ENCODE measurements around the gene MAJIN. TPM values are rescaled to one million over a fixed set of nuclear protein-coding genes. Genes with fewer than 3 reads are reported as not detected.

The MAJIN gene
- total RNA-seq, 2 donors from 2014 or later = not detected

DNA sequence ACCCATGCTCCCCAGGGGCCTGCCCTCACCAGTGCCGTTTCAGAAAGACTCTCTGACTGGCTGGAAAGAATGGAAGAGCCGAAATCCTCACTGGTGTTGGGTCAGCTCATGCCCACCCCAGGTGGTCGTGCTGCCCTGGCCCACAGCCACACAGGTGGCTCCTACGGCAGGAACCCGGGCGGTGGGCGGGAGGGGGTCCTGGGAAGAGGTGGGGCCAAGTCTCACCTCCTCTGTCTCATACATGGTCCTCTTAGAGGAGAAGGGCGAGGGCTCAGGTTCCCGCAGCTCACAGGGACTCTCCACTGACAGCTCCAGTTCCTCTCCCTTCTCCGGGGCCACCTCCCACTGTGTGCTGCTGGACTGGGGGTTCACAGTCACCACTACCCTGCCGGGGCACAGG is 63.1 kb downstream of the MAJIN start:
- TF ChIP-seq, protein P1, sequence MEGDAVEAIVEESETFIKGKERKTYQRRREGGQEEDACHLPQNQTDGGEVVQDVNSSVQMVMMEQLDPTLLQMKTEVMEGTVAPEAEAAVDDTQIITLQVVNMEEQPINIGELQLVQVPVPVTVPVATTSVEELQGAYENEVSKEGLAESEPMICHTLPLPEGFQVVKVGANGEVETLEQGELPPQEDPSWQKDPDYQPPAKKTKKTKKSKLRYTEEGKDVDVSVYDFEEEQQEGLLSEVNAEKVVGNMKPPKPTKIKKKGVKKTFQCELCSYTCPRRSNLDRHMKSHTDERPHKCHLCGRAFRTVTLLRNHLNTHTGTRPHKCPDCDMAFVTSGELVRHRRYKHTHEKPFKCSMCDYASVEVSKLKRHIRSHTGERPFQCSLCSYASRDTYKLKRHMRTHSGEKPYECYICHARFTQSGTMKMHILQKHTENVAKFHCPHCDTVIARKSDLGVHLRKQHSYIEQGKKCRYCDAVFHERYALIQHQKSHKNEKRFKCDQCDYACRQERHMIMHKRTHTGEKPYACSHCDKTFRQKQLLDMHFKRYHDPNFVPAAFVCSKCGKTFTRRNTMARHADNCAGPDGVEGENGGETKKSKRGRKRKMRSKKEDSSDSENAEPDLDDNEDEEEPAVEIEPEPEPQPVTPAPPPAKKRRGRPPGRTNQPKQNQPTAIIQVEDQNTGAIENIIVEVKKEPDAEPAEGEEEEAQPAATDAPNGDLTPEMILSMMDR (IDR thresholded peaks at IDR 0.05) = no peak
- no peaks in the 10 kb centered on the region for H3K27me3 ChIP-seq (replicated peaks; ENCODE audit: insufficient read depth)
- ATAC-seq (ENCODE audit: insufficient number of reproducible peaks, low FRiP score, low read depth) (no peak), DNase-seq (ENCODE audit: low spot score) (no peak)
- no peaks in the 10 kb centered on the region for H3K9me3 ChIP-seq
- no peak overlapping the region for H3K27ac ChIP-seq
- H3K4me3 ChIP-seq = no peak overlapping the region
- H3K36me3 ChIP-seq = peaks cover 82% of the 10 kb centered on the region
- no peaks in the 10 kb centered on the region for H3K4me1 ChIP-seq (ENCODE audit: control insufficient read depth in 1 of 2, low read depth in 2 of 2)

DNA sequence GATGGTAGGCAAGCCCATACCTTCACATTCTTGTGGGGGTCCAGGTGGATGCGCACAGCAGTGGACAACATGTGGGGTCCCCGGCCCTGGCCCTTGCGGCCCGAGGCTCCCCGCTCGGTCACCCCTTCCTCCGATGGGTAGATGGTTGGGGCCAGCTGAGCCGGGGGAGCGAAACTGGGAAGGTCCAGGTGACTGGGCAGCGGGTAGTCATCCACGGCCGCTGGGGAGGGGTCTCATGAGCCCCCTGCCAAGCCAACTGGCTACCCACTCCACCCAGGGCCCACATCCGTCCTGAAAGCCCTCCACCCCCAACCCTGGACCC is 65.6 kb downstream of the MAJIN start:
- Histone ChIP-seq H3K27ac (no peak overlapping the region), H3K36me3 (peaks cover 80% of the 10 kb centered on the region), H3K9me3 (no peaks in the 10 kb centered on the region), H3K27me3 (replicated peaks; ENCODE audit: insufficient read depth) (no peaks in the 10 kb centered on the region), H3K4me1 (ENCODE audit: control insufficient read depth in 1 of 2, low read depth in 2 of 2) (no peaks in the 10 kb centered on the region), H3K4me3 (no peak overlapping the region)
- TF ChIP-seq, protein P1 (IDR thresholded peaks at IDR 0.05) = no peak
- ATAC-seq (ENCODE audit: insufficient number of reproducible peaks, low FRiP score, low read depth) (no peak), DNase-seq (ENCODE audit: low spot score) (no peak)

DNA sequence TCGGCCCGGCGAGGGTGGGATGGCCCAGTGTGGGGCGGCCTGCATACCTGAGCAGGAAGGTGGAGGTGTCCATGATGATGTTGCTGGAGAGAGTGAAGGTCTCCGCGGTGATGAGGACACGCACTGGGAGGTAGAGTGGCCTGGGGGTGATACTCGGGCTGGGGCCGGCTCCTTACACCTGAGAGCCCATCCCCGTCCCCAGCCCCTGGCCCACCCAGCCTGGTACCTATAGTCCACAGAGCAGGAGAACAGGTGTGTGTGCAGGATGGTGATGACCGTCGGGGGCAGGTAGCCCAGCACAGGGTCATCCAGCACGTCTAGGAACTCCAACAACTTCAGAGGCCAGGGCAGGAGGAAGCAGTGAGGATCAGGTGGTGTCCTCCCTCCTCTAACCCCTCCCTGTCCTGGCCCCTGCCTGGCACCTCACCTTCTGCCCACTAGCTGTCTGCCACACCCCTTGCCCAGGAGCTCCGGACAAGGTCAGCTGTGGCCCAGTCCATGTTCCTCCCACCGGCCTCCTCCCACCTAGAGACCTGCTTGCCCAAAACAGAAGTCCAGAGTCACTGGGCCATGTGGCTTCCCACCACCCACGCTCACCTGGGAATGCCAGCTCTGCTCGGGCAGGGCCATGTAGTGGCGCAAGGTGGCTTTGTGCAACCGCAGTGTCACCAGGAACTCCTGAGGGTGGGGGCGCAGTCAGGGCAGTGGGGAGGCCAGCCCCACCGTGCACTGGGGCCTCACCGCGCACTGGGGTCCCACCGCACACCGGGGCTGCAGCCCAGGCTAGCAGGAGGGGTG is 66.2 kb downstream of the MAJIN start:
- Histone ChIP-seq H3K4me3 (no peak overlapping the region), H3K36me3 (peaks cover 78% of the 10 kb centered on the region), H3K4me1 (ENCODE audit: control insufficient read depth in 1 of 2, low read depth in 2 of 2) (no peaks in the 10 kb centered on the region), H3K27me3 (replicated peaks; ENCODE audit: insufficient read depth) (no peaks in the 10 kb centered on the region), H3K9me3 (no peaks in the 10 kb centered on the region), H3K27ac (no peak overlapping the region)
- TF ChIP-seq, protein P1 (IDR thresholded peaks at IDR 0.05) = no peak
- ATAC-seq (ENCODE audit: insufficient number of reproducible peaks, low FRiP score, low read depth) = no peak
- no peak for DNase-seq (ENCODE audit: low spot score)

DNA sequence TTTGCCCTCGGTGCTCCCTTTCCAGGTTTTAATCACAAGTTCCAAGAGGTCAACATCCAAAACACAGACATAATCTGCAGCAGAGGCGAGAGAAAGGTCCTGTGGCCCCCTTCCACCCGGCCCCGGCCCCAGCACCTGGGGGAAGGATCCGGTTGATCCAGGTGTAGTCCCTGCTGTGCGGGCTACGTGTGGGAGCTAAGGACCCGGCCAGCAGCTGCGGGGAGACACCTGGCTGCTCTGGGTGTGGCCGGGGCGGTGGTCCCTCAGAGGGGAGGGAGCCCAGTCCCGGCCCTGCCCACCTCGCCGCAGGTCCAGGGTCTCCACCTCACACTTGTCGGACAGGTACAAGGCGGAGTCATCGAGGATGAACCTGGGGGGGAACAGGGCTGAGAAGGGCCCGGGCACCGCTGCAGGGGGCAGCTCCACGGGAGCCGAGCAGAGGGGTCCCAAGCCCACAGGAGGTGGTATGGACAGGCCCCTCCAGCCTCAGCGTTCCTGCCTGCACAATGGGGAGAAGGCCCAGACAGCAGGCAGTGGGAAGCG is 68.5 kb downstream of the MAJIN start:
- no peak for ATAC-seq (ENCODE audit: insufficient number of reproducible peaks, low FRiP score, low read depth)
- H3K27me3 ChIP-seq (replicated peaks; ENCODE audit: insufficient read depth) = no peaks in the 10 kb centered on the region
- H3K4me1 ChIP-seq (ENCODE audit: control insufficient read depth in 1 of 2, low read depth in 2 of 2) = no peaks in the 10 kb centered on the region
- no peak for DNase-seq (ENCODE audit: low spot score)
- no peak overlapping the region for H3K4me3 ChIP-seq
- TF ChIP-seq, protein P1 (IDR thresholded peaks at IDR 0.05) = no peak
- no peaks in the 10 kb centered on the region for H3K9me3 ChIP-seq
- no peak overlapping the region for H3K27ac ChIP-seq
- H3K36me3 ChIP-seq = peaks cover 74% of the 10 kb centered on the region

DNA sequence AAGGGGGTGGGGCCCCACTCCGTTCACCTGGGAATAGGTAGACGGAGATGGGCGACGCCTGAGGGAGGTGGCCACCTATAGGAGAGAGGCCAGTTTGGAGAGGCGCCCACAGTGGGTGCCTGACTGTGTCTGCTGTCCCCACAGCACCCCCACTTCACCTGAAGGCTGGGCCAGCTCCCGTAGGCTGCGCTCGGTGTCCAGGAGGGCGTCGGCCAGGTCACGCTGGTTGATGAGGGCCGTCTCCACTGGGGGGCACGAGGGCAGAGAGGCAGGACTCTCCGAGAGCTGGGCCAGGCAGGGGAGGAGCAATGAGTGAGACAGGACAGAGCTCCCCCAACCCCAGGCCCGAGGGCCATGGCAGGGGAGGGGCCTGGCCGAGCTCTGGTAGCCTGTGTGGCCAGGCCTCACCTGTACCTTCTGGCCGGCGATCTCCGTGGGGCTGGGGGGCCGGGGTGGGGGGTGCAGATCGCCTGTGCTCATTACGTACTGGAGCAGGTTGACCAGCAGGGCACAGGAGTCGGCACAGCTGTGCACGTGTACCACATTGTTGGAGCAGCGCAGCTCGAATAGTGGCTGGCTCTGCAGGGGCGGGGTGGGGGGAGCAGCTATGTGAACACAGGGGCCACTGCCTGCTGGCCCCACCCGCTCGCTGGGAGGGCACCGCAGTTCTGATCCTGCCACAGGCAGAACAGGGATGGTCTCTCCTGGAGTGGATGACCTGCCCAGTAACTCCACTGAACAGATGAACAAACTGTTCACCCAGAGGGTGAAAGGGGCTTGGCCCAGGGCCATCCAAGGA is 69.6 kb downstream of the MAJIN start:
- Histone ChIP-seq H3K9me3 (no peaks in the 10 kb centered on the region), H3K27me3 (replicated peaks; ENCODE audit: insufficient read depth) (no peaks in the 10 kb centered on the region), H3K36me3 (peaks cover 75% of the 10 kb centered on the region), H3K27ac (no peak overlapping the region), H3K4me3 (no peak overlapping the region), H3K4me1 (ENCODE audit: control insufficient read depth in 1 of 2, low read depth in 2 of 2) (no peaks in the 10 kb centered on the region)
- no peak for DNase-seq (ENCODE audit: low spot score)
- TF ChIP-seq, protein P1 (IDR thresholded peaks at IDR 0.05) = no peak
- ATAC-seq (ENCODE audit: insufficient number of reproducible peaks, low FRiP score, low read depth) = no peak

Data from thoracic aorta (tissue), 2 donors.